GM20431 (cell line): ENCODE results near the gene MPP3.

Experiments used
- in situ Hi-C: fragments of 300-500 bp; cut with MseI, MboI; formaldehyde crosslinking; loops from one replicate; pipeline ENCODE4 v1.15.0; 2020; ENCODE audit warnings: low sequenced_read_pairs; ENCODE audit not compliant: unreplicated experiment

Gene MPP3

GRCh38 chr17:43758497-43759174 is 74.3 kb downstream of the MPP3 start, which contains the start of gene SOST:
TSS of gene SOST (minus strand) at chr17:43758791. CDS start at chr17:43758741, 50 bp downstream.
- in situ Hi-C loops = no loop called here

GRCh38 chr17:43758086-43758485 is 74.9 kb downstream of the MPP3 start:
- in situ Hi-C loops = no loop called here

- in situ Hi-C loops = no loop called here
Measured at GRCh38 chr17:43757171-43757660, 75.7 kb downstream of the MPP3 start.

GRCh38 chr17:43756201-43756600 is 76.7 kb downstream of the MPP3 start:
- in situ Hi-C loops = no loop called here

GRCh38 chr17:43755389-43755875 is 77.5 kb downstream of the MPP3 start:
- in situ Hi-C loops = no loop called here

- in situ Hi-C loops = no loop called here
Measured at GRCh38 chr17:43754947-43755346, 78.0 kb downstream of the MPP3 start.

GRCh38 chr17:43753493-43754129 is 79.3 kb downstream of the MPP3 start:
- in situ Hi-C loops = no loop called here
